C4-2B (cell line): Measurements from ENCODE around the gene RAB44.

Experiments used
- ZFX ChIP-seq: fragments of 450-650 bp; IDR thresholded peaks from 2 replicates; pipeline ENCODE4 v1.6.1; 2017
- TF ChIP-seq, protein P1 (sequence below): fragments of 450-650 bp; conservative IDR thresholded peaks from 2 replicates; pipeline ENCODE4 v1.5.1; 2017; ENCODE audit warnings: mild to moderate bottlenecking

- TF ChIP-seq, protein P1, sequence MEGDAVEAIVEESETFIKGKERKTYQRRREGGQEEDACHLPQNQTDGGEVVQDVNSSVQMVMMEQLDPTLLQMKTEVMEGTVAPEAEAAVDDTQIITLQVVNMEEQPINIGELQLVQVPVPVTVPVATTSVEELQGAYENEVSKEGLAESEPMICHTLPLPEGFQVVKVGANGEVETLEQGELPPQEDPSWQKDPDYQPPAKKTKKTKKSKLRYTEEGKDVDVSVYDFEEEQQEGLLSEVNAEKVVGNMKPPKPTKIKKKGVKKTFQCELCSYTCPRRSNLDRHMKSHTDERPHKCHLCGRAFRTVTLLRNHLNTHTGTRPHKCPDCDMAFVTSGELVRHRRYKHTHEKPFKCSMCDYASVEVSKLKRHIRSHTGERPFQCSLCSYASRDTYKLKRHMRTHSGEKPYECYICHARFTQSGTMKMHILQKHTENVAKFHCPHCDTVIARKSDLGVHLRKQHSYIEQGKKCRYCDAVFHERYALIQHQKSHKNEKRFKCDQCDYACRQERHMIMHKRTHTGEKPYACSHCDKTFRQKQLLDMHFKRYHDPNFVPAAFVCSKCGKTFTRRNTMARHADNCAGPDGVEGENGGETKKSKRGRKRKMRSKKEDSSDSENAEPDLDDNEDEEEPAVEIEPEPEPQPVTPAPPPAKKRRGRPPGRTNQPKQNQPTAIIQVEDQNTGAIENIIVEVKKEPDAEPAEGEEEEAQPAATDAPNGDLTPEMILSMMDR = no peak
- no peak for TF ChIP-seq ZFX
Measured at GRCh38 chr6:36738108-36738507, 40.5 kb downstream of the RAB44 start.
